HEK293 (cell line): ENCODE data around the gene TMEM106C.

Experiments used
- CTCF ChIP-seq: fragments of 450-650 bp; formaldehyde crosslinking; IDR thresholded peaks from 2 replicates; pipeline ENCODE4 v1.5.1; 2016; ENCODE audit warnings: missing biosample characterization, missing genetic modification characterization
- GLI4 ChIP-seq: fragments of 450-650 bp; formaldehyde crosslinking; IDR thresholded peaks from 2 replicates; pipeline ENCODE4 v1.5.1; 2016; ENCODE audit warnings: missing biosample characterization, missing genetic modification characterization
- ZBTB21 ChIP-seq: fragments of 450-650 bp; formaldehyde crosslinking; IDR thresholded peaks from 2 replicates; pipeline ENCODE4 v1.5.1; 2017; ENCODE audit warnings: missing biosample characterization, missing genetic modification characterization
- ZBTB44 ChIP-seq: fragments of 450-650 bp; IDR thresholded peaks from 2 replicates; pipeline ENCODE4 v1.5.1; 2018; ENCODE audit warnings: missing biosample characterization, mild to moderate bottlenecking, missing genetic modification characterization
- ZBTB8A ChIP-seq: fragments of 450-650 bp; formaldehyde crosslinking; IDR thresholded peaks from 2 replicates; pipeline ENCODE4 v1.5.1; 2016; ENCODE audit warnings: missing biosample characterization, missing genetic modification characterization
- ZNF138 ChIP-seq: fragments of 450-650 bp; formaldehyde crosslinking; IDR thresholded peaks from 2 replicates; pipeline ENCODE4 v1.5.1; 2016; ENCODE audit warnings: missing biosample characterization, missing genetic modification characterization, borderline replicate concordance
- ZNF184 ChIP-seq: fragments of 450-650 bp; IDR thresholded peaks from 2 replicates; pipeline ENCODE4 v1.5.1; 2018; ENCODE audit warnings: missing biosample characterization, mild to moderate bottlenecking, missing genetic modification characterization
- ZNF335 ChIP-seq: fragments of 450-650 bp; formaldehyde crosslinking; conservative IDR thresholded peaks from 2 replicates; pipeline ENCODE4 v1.5.1; 2016; ENCODE audit warnings: missing biosample characterization, missing genetic modification characterization
- ZNF416 ChIP-seq: fragments of 450-650 bp; formaldehyde crosslinking; IDR thresholded peaks from 2 replicates; pipeline ENCODE4 v1.5.1; 2016; ENCODE audit warnings: missing biosample characterization, missing genetic modification characterization
- ZNF707 ChIP-seq: fragments of 450-650 bp; formaldehyde crosslinking; IDR thresholded peaks from 2 replicates; pipeline ENCODE4 v1.5.1; 2016; ENCODE audit warnings: missing biosample characterization, missing genetic modification characterization
- ZNF785 ChIP-seq: fragments of 450-650 bp; formaldehyde crosslinking; IDR thresholded peaks from 2 replicates; pipeline ENCODE4 v1.5.1; 2016; ENCODE audit warnings: missing biosample characterization, missing genetic modification characterization
- ZNF791 ChIP-seq: fragments of 450-650 bp; formaldehyde crosslinking; IDR thresholded peaks from 2 replicates; pipeline ENCODE4 v1.5.1; 2016; ENCODE audit warnings: missing biosample characterization, missing genetic modification characterization
- ZNF792 ChIP-seq: fragments of 450-650 bp; formaldehyde crosslinking; IDR thresholded peaks from 2 replicates; pipeline ENCODE4 v1.5.1; 2016; ENCODE audit warnings: missing biosample characterization, missing genetic modification characterization
- ZNF830 ChIP-seq: fragments of 450-650 bp; IDR thresholded peaks from 2 replicates; pipeline ENCODE4 v1.5.0; 2018; ENCODE audit warnings: missing biosample characterization, missing genetic modification characterization, low read depth, mild to moderate bottlenecking, moderate library complexity

DNA sequence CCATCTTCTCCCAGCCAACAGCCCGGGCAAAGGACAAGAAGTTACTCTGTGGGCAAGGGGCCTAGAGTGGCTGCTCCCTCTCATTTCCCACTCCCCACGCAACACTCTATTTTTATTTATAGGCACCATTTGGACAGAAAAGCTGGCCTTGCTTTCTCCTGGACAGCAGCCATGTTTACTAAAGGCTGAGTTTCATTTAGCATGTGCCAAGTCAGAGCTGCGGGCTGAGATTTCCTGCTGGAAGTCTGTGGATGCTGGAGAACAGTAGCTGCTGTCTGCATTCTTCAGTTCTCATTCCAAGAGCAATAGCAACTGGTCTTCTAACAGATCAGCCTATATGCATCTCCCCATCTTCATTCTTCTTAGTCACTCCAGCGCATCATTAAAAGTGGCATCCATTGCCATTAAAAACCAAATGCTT lies 32.6 kb downstream of the TMEM106C start:
- TF ChIP-seq CTCF (tag by site-specific recombination) (no peak), ZNF138 (tag by site-specific recombination) (no peak), ZBTB44 (no peak), ZBTB21 (no peak), ZNF416 (tag by site-specific recombination) (no peak), ZNF830 (tag by site-specific recombination) (no peak), ZNF335 (tag by site-specific recombination) (no peak), ZNF785 (tag by site-specific recombination) (no peak), ZNF791 (tag by site-specific recombination) (no peak), GLI4 (tag by site-specific recombination) (no peak), ZNF707 (tag by site-specific recombination) (no peak), ZBTB8A (tag by site-specific recombination) (no peak), ZNF792 (no peak), ZNF184 (tag by site-specific recombination) (no peak)
